Measurements from ENCODE around the gene BPIFA2.

DNA sequence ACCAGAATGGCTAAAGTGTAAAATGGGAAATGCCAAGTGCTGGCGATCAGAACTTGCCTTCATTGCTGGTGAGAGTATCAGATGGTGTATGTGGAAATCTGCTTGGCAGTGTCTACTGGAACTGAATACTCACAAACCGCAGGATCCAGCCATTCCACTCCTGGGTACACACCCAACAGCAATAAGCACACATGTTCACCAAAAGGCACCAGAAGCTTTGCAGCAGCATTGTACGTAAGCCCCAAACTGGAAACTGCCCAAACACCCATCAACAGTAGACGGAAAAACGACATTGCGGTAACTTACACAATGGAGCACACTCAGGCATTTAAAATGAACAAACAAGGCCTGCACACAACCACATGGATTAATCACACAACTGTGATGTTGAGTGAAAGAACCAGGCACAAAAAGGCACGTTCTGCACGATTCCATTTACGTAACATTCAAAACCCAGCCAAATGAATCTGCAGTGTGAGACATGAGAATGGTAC, 37.3 kb upstream of the BPIFA2 start:
- TF ChIP-seq, protein P1, sequence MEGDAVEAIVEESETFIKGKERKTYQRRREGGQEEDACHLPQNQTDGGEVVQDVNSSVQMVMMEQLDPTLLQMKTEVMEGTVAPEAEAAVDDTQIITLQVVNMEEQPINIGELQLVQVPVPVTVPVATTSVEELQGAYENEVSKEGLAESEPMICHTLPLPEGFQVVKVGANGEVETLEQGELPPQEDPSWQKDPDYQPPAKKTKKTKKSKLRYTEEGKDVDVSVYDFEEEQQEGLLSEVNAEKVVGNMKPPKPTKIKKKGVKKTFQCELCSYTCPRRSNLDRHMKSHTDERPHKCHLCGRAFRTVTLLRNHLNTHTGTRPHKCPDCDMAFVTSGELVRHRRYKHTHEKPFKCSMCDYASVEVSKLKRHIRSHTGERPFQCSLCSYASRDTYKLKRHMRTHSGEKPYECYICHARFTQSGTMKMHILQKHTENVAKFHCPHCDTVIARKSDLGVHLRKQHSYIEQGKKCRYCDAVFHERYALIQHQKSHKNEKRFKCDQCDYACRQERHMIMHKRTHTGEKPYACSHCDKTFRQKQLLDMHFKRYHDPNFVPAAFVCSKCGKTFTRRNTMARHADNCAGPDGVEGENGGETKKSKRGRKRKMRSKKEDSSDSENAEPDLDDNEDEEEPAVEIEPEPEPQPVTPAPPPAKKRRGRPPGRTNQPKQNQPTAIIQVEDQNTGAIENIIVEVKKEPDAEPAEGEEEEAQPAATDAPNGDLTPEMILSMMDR (IDR thresholded peaks at IDR 0.05; ENCODE audit: poor library complexity, severe bottlenecking): no peak
- TF ChIP-seq POLR2AphosphoS5 (IDR thresholded peaks at IDR 0.05) (no peak), RAD21 (conservative IDR thresholded peaks at IDR 0.05) (no peak), EZH2 (IDR thresholded peaks at IDR 0.05; ENCODE audit: borderline replicate concordance, insufficient read depth, low read length, poor library complexity, severe bottlenecking) (no peak), EP300 (conservative IDR thresholded peaks at IDR 0.05; ENCODE audit: poor library complexity, severe bottlenecking) (no peak), TAF1 (IDR thresholded peaks at IDR 0.05; ENCODE audit: low read depth) (no peak), SMC3 (conservative IDR thresholded peaks at IDR 0.05; ENCODE audit: poor library complexity) (no peak)
- TF ChIP-seq, protein P2, sequence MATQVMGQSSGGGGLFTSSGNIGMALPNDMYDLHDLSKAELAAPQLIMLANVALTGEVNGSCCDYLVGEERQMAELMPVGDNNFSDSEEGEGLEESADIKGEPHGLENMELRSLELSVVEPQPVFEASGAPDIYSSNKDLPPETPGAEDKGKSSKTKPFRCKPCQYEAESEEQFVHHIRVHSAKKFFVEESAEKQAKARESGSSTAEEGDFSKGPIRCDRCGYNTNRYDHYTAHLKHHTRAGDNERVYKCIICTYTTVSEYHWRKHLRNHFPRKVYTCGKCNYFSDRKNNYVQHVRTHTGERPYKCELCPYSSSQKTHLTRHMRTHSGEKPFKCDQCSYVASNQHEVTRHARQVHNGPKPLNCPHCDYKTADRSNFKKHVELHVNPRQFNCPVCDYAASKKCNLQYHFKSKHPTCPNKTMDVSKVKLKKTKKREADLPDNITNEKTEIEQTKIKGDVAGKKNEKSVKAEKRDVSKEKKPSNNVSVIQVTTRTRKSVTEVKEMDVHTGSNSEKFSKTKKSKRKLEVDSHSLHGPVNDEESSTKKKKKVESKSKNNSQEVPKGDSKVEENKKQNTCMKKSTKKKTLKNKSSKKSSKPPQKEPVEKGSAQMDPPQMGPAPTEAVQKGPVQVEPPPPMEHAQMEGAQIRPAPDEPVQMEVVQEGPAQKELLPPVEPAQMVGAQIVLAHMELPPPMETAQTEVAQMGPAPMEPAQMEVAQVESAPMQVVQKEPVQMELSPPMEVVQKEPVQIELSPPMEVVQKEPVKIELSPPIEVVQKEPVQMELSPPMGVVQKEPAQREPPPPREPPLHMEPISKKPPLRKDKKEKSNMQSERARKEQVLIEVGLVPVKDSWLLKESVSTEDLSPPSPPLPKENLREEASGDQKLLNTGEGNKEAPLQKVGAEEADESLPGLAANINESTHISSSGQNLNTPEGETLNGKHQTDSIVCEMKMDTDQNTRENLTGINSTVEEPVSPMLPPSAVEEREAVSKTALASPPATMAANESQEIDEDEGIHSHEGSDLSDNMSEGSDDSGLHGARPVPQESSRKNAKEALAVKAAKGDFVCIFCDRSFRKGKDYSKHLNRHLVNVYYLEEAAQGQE (IDR thresholded peaks at IDR 0.05; ENCODE audit: borderline replicate concordance): no peak
